ENCODE measurements around the gene GPR161. TPM values are rescaled to one million over a fixed set of nuclear protein-coding genes. Genes with fewer than 3 reads are reported as not detected.

GPR161 gene
- total and polyA plus RNA-seq, 2 donors (not counting 1 experiment from before 2014, with no cell fraction given) = 10.2 to 18.7 TPM

GRCh38 chr1:168159979-168160378 lies 23.2 kb upstream of the GPR161 start:
- no peak for DNase-seq (ENCODE audit: low read depth in 2 of 2)
- no peaks in the 10 kb centered on the region for H3K79me2 ChIP-seq (ENCODE audit: control insufficient read depth, insufficient read depth, low read length)

GRCh38 chr1:168159251-168159650 lies 22.5 kb upstream of the GPR161 start:
- no peaks in the 10 kb centered on the region for H3K79me2 ChIP-seq (ENCODE audit: control insufficient read depth, insufficient read depth, low read length)
- no peaks in the 10 kb centered on the region for H3K4me1 ChIP-seq (ENCODE audit: control insufficient read depth, extremely low read depth, insufficient read depth, low read length)
- no peak overlapping the region for H3K4me3 ChIP-seq (replicated peaks in 1 of 4; ENCODE audit: control extremely low read depth in 1 of 4, insufficient read depth in 1 of 4, low read depth in 3 of 4, low read length in 4 of 4)
- H3K36me3 ChIP-seq (ENCODE audit: control insufficient read depth, insufficient read depth, low read length) = no peaks in the 10 kb centered on the region
- TF ChIP-seq EZH2 (IDR thresholded peaks at IDR 0.05; ENCODE audit: low read length, missing control alignments) (no peak), CTCF (conservative IDR thresholded peaks at IDR 0.05 in 1 of 2, IDR thresholded peaks at IDR 0.05 in 1 of 2; ENCODE audit: low read depth in 1 of 2, low read length in 2 of 2) (no peak)
- no peak for DNase-seq (ENCODE audit: low read depth in 2 of 2)
- H3K9me3 ChIP-seq (ENCODE audit: control insufficient read depth, insufficient read depth, low read depth, low read length) = no peaks in the 10 kb centered on the region
- no peaks in the 10 kb centered on the region for H4K20me1 ChIP-seq (ENCODE audit: control insufficient read depth, extremely low read depth, insufficient read depth, low read length)
- no peak overlapping the region for H2AFZ ChIP-seq (ENCODE audit: low read length)
- no peak overlapping the region for H3K9ac ChIP-seq (ENCODE audit: insufficient read depth, low read length)
- H3K27ac ChIP-seq (ENCODE audit: insufficient read depth, low read length) = no peak overlapping the region
- H3K27me3 ChIP-seq (ENCODE audit: control insufficient read depth, insufficient read depth, low read length) = no peaks in the 10 kb centered on the region
- H3K4me2 ChIP-seq (ENCODE audit: extremely low read depth, insufficient read depth, low read length) = no peak overlapping the region

More at GRCh38 chr1:168159979-168160378, 23.2 kb upstream of the GPR161 start:
- Histone ChIP-seq H3K9me3 (ENCODE audit: control insufficient read depth, insufficient read depth, low read depth, low read length) (no peaks in the 10 kb centered on the region), H3K4me2 (ENCODE audit: extremely low read depth, insufficient read depth, low read length) (no peak overlapping the region), H4K20me1 (ENCODE audit: control insufficient read depth, extremely low read depth, insufficient read depth, low read length) (no peaks in the 10 kb centered on the region), H3K4me3 (replicated peaks in 1 of 4; ENCODE audit: control extremely low read depth in 1 of 4, insufficient read depth in 1 of 4, low read depth in 3 of 4, low read length in 4 of 4) (no peak overlapping the region), H3K36me3 (ENCODE audit: control insufficient read depth, insufficient read depth, low read length) (no peaks in the 10 kb centered on the region), H3K4me1 (ENCODE audit: control insufficient read depth, extremely low read depth, insufficient read depth, low read length) (no peaks in the 10 kb centered on the region), H3K9ac (ENCODE audit: insufficient read depth, low read length) (no peak overlapping the region), H3K27me3 (ENCODE audit: control insufficient read depth, insufficient read depth, low read length) (no peaks in the 10 kb centered on the region), H2AFZ (ENCODE audit: low read length) (no peak overlapping the region), H3K27ac (ENCODE audit: insufficient read depth, low read length) (no peak overlapping the region)
- TF ChIP-seq CTCF (conservative IDR thresholded peaks at IDR 0.05 in 1 of 2, IDR thresholded peaks at IDR 0.05 in 1 of 2; ENCODE audit: low read depth in 1 of 2, low read length in 2 of 2) (no peak), EZH2 (IDR thresholded peaks at IDR 0.05; ENCODE audit: low read length, missing control alignments) (no peak)

GRCh38 chr1:168157638-168158037 lies 20.9 kb upstream of the GPR161 start:
- no peak for TF ChIP-seq EZH2 (IDR thresholded peaks at IDR 0.05; ENCODE audit: low read length, missing control alignments)
- TF ChIP-seq CTCF (conservative IDR thresholded peaks at IDR 0.05 in 1 of 2, IDR thresholded peaks at IDR 0.05 in 1 of 2; ENCODE audit: low read depth in 1 of 2, low read length in 2 of 2) = no peak
- Histone ChIP-seq H3K27me3 (ENCODE audit: control insufficient read depth, insufficient read depth, low read length) (no peaks in the 10 kb centered on the region), H2AFZ (ENCODE audit: low read length) (no peak overlapping the region), H3K79me2 (ENCODE audit: control insufficient read depth, insufficient read depth, low read length) (no peaks in the 10 kb centered on the region), H4K20me1 (ENCODE audit: control insufficient read depth, extremely low read depth, insufficient read depth, low read length) (no peaks in the 10 kb centered on the region), H3K9me3 (ENCODE audit: control insufficient read depth, insufficient read depth, low read depth, low read length) (no peaks in the 10 kb centered on the region), H3K4me3 (replicated peaks in 1 of 4; ENCODE audit: control extremely low read depth in 1 of 4, insufficient read depth in 1 of 4, low read depth in 3 of 4, low read length in 4 of 4) (no peak overlapping the region), H3K4me2 (ENCODE audit: extremely low read depth, insufficient read depth, low read length) (no peak overlapping the region), H3K27ac (ENCODE audit: insufficient read depth, low read length) (no peak overlapping the region), H3K4me1 (ENCODE audit: control insufficient read depth, extremely low read depth, insufficient read depth, low read length) (no peaks in the 10 kb centered on the region), H3K9ac (ENCODE audit: insufficient read depth, low read length) (no peak overlapping the region), H3K36me3 (ENCODE audit: control insufficient read depth, insufficient read depth, low read length) (no peaks in the 10 kb centered on the region)
- DNase-seq (ENCODE audit: low read depth in 2 of 2) = no peak
